ENCODE data around the gene LHFPL3.

The LHFPL3 gene

DNA sequence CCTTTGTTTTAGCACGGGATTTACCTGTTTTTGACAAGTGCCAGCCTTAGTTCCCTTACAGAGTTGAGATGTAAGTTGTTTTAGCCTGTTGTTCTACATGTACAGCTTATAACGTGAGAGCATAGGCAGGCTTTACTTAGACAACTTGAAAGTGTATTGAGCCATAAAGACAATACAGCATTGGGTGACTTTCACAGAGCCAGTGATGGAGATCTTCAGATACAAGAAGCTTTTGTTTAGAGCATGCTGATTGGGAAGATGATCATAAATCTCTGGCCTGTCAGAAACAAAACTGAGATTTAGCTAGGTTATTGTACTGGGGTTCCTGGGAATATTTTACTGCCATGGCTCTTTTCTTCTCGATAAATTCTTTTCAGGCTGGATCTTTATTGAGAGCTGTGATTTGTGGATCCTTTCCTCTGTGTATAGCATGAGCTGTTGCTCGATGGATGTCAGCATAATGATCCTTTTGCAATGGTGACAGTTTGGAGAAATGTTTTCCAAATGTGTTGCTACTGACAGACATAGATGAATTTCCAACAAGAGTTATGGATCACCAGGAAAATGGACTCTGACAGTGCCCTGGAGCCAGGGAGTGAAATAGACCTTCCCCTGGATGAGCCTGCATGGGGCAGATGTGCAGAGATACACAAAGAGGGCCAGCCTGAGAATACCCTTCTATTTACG is 30.2 kb downstream of the LHFPL3 start:
- Histone ChIP-seq H3K4me3 (ENCODE audit: low read depth in 1 of 2, low read length in 2 of 2) (no peak overlapping the region), H3K36me3 (ENCODE audit: insufficient read depth, low read length) (no peaks in the 10 kb centered on the region), H3K4me2 (ENCODE audit: insufficient read depth, low read length) (no peak overlapping the region), H3K27ac (ENCODE audit: low read length) (no peak overlapping the region), H2AFZ (ENCODE audit: low read depth, low read length) (no peak overlapping the region), H3K4me1 (ENCODE audit: insufficient read depth, low read length) (no peaks in the 10 kb centered on the region), H4K20me1 (ENCODE audit: insufficient read depth, low read length) (no peaks in the 10 kb centered on the region), H3K27me3 (ENCODE audit: insufficient read depth, low read length, poor library complexity) (no peaks in the 10 kb centered on the region), H3K79me2 (ENCODE audit: insufficient read depth, low read length) (no peaks in the 10 kb centered on the region), H3K9me3 (ENCODE audit: insufficient read depth, low read length, severe bottlenecking) (no peaks in the 10 kb centered on the region), H3K9ac (ENCODE audit: low read depth, low read length) (no peak overlapping the region)
- no peak for ATAC-seq (ENCODE audit: insufficient read depth, low read depth)
- no peak for DNase-seq
- TF ChIP-seq, protein P1, sequence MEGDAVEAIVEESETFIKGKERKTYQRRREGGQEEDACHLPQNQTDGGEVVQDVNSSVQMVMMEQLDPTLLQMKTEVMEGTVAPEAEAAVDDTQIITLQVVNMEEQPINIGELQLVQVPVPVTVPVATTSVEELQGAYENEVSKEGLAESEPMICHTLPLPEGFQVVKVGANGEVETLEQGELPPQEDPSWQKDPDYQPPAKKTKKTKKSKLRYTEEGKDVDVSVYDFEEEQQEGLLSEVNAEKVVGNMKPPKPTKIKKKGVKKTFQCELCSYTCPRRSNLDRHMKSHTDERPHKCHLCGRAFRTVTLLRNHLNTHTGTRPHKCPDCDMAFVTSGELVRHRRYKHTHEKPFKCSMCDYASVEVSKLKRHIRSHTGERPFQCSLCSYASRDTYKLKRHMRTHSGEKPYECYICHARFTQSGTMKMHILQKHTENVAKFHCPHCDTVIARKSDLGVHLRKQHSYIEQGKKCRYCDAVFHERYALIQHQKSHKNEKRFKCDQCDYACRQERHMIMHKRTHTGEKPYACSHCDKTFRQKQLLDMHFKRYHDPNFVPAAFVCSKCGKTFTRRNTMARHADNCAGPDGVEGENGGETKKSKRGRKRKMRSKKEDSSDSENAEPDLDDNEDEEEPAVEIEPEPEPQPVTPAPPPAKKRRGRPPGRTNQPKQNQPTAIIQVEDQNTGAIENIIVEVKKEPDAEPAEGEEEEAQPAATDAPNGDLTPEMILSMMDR (IDR thresholded peaks at IDR 0.05; ENCODE audit: borderline replicate concordance, extremely low read depth, low read length, poor library complexity, severe bottlenecking) = no peak
- no peak for TF ChIP-seq EZH2 (IDR thresholded peaks at IDR 0.05; ENCODE audit: borderline replicate concordance, low read depth, low read length, severe bottlenecking)

DNA sequence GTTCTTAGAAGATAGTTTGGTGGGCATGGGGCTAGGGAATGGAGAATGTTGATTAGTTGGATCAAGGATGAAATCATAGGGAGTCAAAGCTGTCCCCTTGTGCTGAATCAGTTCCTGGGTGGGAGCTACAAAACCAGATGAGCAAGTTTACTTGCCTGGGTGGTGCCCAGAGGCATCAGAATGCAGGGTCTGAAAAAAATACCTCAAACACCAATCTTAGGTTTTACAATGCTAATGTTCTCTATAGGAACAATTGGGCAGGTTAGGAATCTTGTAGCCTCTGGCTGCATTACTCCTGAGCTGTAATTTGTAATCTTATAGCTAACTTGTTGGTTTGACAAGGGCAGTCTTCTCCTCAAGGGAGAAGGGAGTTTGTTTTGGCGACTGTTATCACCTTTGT is 34.4 kb downstream of the LHFPL3 start:
- Histone ChIP-seq H3K4me2 (ENCODE audit: insufficient read depth, low read length) (no peak overlapping the region), H2AFZ (ENCODE audit: low read depth, low read length) (no peak overlapping the region), H3K9me3 (ENCODE audit: insufficient read depth, low read length, severe bottlenecking) (no peaks in the 10 kb centered on the region), H4K20me1 (ENCODE audit: insufficient read depth, low read length) (no peaks in the 10 kb centered on the region), H3K4me1 (ENCODE audit: insufficient read depth, low read length) (no peaks in the 10 kb centered on the region), H3K36me3 (ENCODE audit: insufficient read depth, low read length) (no peaks in the 10 kb centered on the region), H3K9ac (ENCODE audit: low read depth, low read length) (no peak overlapping the region), H3K79me2 (ENCODE audit: insufficient read depth, low read length) (no peaks in the 10 kb centered on the region), H3K27ac (ENCODE audit: low read length) (no peak overlapping the region), H3K4me3 (ENCODE audit: low read depth in 1 of 2, low read length in 2 of 2) (no peak overlapping the region), H3K27me3 (ENCODE audit: insufficient read depth, low read length, poor library complexity) (peaks cover 8% of the 10 kb centered on the region)
- TF ChIP-seq EZH2 (IDR thresholded peaks at IDR 0.05; ENCODE audit: borderline replicate concordance, low read depth, low read length, severe bottlenecking) = no peak
- TF ChIP-seq, protein P1 (IDR thresholded peaks at IDR 0.05; ENCODE audit: borderline replicate concordance, extremely low read depth, low read length, poor library complexity, severe bottlenecking) = no peak
- DNase-seq = no peak
- ATAC-seq (ENCODE audit: insufficient read depth, low read depth) = no peak

DNA sequence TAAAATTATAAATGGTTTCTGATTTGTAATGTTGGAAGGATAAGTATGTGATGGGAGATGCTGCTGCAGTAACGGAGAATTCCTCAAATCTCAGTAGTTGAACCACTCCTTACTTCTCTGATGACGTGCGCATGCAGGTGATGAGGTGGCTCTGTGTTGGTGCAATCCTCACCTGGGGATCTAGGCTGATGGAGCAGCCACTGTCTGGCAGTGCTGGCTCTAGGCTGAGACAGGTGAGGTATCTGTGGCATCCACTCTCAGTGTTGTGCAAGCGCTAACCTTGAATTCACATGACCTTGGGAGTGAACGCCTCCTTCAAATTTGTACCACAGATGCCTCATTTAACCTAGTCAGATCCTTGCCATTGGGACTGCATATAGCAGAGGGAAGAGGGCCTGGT is 35.0 kb downstream of the LHFPL3 start:
- Histone ChIP-seq H3K4me3 (ENCODE audit: low read depth in 1 of 2, low read length in 2 of 2) (no peak overlapping the region), H3K9ac (ENCODE audit: low read depth, low read length) (no peak overlapping the region), H4K20me1 (ENCODE audit: insufficient read depth, low read length) (no peaks in the 10 kb centered on the region), H3K27me3 (ENCODE audit: insufficient read depth, low read length, poor library complexity) (peaks cover 8% of the 10 kb centered on the region), H3K79me2 (ENCODE audit: insufficient read depth, low read length) (no peaks in the 10 kb centered on the region), H2AFZ (ENCODE audit: low read depth, low read length) (no peak overlapping the region), H3K36me3 (ENCODE audit: insufficient read depth, low read length) (no peaks in the 10 kb centered on the region), H3K4me1 (ENCODE audit: insufficient read depth, low read length) (no peaks in the 10 kb centered on the region), H3K9me3 (ENCODE audit: insufficient read depth, low read length, severe bottlenecking) (no peaks in the 10 kb centered on the region), H3K4me2 (ENCODE audit: insufficient read depth, low read length) (no peak overlapping the region), H3K27ac (ENCODE audit: low read length) (no peak overlapping the region)
- DNase-seq = no peak
- no peak for ATAC-seq (ENCODE audit: insufficient read depth, low read depth)
- TF ChIP-seq EZH2 (IDR thresholded peaks at IDR 0.05; ENCODE audit: borderline replicate concordance, low read depth, low read length, severe bottlenecking) = no peak
- TF ChIP-seq, protein P1 (IDR thresholded peaks at IDR 0.05; ENCODE audit: borderline replicate concordance, extremely low read depth, low read length, poor library complexity, severe bottlenecking) = no peak
